HG02885 (cell line): ENCODE results near the gene AAK1.
"Not testable (repeated sequence)": the region's sequence is repeated elsewhere in the genome, so short reads cannot be mapped to it uniquely, and the experiment has no call there.

ENCODE experiments used
- ATAC-seq: cut with Tn5 transposase; IDR thresholded peaks from one replicate; pipeline ENCODE4 v1.9.1; 2021; ENCODE audit warnings: mild to moderate bottlenecking; ENCODE audit not compliant: unreplicated experiment, poor library complexity

Gene AAK1

DNA sequence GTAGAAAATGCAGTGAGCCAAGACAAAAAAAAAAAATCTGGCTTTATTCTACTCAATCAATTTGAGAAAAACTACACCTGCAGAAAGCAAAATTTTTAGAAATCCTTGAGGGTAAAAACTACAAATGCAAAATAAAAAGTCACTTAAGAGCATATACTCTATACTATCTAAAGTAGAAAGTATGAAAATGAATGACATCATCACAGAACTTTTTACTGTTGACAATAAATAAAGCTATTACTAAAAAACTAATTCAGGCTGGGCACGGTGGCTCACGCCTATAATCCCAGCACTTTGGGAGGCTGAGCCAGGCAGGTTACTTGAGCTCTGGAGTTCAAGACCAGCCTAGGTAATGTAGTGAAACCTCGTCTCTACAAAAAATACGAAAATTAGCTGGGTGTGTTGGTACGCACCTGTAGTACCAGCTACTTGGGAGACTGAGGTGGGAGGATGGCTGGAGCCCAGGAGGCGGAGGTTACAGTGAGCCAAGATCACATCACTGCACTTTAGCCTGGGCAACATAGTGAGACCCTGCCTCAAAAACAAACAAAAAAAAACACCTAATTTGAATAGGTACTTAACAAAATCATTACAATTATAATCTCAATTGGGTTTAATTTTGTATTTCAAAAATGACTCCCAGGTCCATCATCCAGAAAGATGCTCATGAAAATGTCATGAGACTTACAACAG is 213.9 kb downstream of the AAK1 start:
- ATAC-seq = no peak

- ATAC-seq = no peak
Measured at GRCh38 chr2:69428981-69429380, 214.6 kb downstream of the AAK1 start.

DNA sequence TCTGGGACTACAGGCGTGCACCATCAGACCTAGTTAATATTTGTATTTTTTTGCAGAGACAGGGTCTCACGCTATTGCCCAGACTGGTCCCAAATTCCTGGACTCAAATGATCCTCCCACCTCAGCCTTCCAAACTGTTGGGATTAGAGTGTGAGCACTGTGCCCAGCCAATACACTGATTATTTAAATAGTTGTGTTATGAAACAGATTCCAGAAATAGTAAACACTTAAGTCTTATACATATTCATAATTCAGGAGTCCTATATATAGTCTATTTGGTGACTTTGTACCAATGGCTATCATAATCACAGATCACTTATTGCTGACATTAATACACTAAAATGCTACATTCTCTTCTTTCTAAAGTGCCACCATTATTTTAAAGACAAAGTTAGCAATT is 219.1 kb downstream of the AAK1 start:
- ATAC-seq = no peak

GRCh38 chr2:69422198-69422597 is 221.3 kb downstream of the AAK1 start:
- no peak for ATAC-seq

- ATAC-seq = not testable (repeated sequence)
Measured at GRCh38 chr2:69419111-69419510, 224.4 kb downstream of the AAK1 start.

DNA sequence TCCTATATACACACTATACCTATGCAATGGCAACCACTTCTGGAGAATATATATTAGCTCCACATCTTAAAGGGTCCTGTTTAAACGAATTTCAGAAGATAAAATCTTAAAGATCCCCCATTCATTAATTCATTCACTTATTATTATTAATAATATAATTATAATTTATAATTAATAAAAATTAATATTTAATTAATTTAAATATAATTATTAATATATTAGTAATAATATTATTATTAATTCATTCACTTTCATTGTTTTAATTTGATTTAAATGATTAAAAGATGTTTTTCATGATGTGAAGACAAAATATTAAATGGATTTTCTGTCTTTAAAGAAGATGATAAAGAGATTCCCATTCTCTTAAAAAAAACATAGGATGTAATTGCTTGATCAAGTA is 227.4 kb downstream of the AAK1 start:
- ATAC-seq = no peak
